Fibroblast of skin of back (primary cell): ENCODE data around the gene ASB2.

Experiments used
- DNase-seq: peaks from one replicate; pipeline ENCODE4 v3.0.0-alpha.2; 2013

Gene ASB2

DNA sequence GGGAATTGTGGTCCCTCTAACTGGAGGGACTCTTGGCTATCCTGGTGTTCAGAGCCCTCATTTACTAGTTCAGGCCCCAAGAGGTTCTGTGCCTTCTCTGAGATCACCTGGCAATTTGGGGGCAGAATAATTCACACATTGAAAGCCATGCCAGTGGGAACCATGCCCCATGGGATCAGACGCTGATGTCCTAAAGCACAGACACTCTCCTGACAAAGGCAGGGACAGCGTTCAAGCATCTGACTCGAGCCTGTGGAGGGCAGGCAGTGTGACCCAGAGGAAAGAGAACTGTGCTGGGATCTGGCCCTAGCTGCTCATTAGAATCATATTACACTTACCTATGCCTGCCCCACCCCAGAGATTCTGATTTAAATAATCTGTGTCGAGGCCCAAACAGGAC lies 2.4 kb upstream of the ASB2 start:
- no peak for DNase-seq

DNA sequence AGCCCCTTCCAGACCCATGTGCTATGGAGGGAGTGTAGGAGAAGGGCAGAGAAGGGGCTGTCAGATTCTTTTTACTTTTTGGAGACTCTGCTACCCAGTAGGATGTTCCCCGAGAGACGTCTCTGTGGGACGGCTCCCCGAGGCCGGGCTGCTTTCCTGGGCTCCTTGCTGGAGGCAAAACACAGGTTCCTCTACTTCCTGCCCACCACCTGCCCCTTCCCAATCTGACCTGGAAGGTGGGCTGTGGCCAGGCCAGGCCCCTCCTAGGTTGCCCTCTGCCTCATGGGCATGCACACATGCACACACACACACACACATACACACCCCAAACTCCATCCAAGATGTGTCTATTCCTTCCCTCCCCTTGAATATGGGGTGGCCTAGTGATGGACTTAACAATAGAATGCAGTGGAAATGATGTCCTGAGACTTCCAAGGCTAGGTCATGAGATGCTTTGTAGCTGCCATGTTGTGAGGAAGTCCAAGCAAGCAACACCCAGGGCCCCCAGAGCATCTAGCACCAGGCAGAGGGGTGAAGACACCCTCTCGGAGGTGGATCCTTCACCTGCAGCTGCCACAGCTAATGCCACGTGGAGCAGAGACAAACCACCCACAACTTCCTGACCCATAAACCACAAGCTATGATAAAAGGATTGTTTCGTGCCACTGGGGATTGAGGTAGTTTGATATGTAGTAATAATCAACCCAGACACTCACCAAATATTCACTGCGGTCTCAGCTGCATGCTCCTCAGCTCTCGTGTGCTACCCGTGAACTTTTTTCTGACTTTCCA lies 1.6 kb upstream of the ASB2 start:
- DNase-seq: no peak

DNA sequence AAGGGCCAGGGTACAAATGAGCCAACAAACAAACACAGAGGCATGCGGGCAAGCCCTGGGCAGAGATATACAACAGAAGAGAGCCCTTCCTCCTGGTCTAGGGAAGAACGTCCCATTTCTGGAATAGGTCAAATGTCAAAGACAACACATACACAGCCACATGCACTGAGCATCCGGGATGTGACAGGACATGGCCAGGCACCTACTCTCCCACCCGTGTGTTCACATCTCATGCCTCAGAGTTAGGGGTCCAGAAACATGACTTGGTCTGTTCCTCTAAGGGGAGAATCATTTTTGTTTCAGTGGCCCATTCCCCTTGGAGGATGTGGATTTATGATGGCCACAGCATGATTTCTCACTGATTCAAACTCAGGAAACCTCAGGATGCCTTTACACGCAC lies 801 bp upstream of the ASB2 start:
- no peak for DNase-seq

DNA sequence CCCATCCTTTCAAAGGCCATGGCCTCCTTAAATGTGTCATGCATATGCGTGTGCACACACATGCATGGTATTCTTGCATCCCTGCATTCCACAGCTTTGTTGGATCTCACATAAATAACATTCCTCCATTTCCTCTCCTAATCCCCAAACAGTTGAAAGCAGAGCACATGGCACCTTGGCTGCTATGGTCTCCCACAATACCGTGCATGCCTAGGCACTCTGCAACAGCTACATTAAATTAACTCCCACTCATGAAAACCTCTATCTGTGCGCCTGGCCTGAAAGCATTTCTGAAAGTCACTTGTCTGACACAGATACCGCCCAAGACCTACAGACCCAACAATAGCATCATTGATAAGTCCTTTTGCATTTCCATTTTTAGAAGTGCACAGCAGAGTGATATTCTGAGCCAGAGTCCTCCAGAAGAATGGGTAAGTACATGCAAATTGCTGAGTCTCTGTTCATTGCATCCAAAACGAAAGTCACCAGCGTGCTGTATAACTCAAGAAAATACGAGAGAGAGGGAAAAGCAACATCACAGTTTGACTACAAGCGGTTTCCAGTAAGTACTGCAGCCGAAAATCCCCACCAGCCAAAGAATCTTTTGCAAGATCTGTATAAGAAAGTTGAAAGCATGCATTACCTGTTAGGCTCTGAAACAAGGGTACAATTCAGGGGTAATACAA lies 436 bp downstream of the ASB2 start:
- no peak for DNase-seq

DNA sequence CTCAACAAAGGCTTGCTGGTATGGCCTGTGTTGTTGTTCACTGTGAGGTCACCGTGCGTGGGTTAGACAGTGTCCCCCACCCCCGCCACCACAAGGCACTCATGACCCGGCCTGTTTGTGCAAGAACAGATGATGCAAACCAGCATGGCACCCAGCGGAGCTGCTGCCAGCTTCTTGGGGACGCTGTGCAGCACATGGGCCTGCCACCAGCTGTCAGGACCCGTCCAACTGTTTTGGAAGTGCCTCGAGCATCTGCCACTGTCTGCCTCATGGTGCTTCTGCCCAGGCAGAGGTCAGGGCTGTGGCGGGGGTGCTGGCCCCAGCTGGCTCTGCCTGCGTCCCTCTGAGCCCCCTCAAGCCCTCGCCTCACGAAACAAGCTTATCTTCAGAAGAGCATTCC lies 1.5 kb downstream of the ASB2 start:
- no peak for DNase-seq

DNA sequence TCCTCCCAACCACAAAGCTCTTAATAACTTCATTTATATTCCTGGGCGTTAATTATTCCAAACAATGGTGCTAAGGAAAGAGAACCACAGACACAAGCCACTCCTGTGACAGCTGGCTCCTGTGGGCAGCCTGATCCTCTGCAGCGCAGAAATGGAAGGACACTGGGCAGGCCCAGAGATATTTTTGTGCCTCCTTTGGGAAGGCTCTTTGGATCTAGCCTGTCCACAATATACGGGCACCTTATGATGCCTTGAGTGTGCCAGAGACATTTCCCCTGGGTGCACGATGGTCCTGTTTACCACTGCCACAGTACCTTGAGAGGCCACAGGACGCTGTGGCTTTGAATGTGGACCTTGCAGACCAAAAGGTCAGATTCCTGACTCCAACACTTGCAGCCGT lies 2.1 kb downstream of the ASB2 start:
- no peak for DNase-seq

DNA sequence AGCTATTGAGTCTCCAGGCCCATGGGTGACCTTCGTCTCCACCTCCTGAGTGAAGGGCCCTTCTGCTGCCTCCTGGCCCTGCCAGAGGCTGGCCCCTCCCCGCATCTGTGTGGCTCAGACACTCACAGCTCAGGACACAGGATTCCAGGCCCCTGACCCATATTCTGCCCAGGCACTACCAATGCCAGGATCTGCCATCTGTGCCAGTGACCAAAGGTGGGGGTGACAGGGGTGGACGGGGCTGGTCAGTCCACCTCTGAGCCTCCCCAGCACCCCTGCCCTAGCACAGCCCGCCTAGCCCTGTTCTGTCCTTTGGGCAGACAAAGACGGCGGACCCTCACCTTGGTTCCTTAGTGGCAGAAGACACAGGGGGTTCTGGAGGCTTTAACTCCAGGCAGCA lies 2.8 kb downstream of the ASB2 start:
- no peak for DNase-seq

DNA sequence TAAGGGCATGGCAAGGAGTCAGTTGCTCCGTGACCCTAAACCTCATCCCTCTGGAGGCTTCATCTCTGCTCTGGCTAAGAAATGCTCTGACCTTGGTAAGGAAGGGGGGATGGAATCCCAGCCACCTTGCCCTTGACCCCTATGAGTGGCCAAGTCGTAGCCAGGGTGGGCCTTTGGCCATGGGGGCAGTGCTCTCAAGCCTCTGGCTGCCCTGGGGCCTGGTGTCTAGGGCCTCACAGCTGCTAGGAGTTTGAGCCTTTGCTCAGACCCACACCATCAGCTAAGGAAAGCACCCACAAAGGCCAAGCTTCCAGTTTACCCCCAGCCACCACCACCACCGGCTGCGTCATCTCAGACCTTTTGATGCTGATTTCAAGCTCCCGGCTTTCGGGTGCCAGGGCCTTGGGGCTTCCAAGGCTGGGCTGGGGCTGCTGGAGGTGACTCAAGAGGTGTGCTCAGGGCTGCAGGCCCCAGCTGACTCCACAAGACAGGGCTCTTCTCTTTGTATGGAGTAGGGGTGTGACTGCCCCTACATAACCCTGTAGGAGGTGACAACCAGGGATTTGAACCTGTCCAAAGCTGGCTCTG lies 3.7 kb downstream of the ASB2 start:
- no peak for DNase-seq

DNA sequence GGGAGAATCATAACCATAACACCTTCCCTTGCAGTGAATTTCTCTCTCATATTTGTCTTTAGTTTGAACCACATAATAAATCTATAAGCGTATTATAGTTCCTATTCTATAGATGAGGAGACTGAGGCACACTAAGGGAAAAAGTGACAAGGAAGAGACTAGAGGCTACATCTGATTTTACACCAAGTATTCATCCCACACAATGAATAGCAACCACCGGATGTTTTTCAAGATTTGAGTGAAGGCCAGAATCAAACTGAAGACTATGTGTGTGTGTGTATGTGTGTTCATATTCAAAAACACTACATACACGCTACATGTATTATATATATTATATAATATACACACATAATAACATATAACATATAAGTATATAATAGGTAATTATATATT lies 4.7 kb downstream of the ASB2 start:
- no peak for DNase-seq

DNA sequence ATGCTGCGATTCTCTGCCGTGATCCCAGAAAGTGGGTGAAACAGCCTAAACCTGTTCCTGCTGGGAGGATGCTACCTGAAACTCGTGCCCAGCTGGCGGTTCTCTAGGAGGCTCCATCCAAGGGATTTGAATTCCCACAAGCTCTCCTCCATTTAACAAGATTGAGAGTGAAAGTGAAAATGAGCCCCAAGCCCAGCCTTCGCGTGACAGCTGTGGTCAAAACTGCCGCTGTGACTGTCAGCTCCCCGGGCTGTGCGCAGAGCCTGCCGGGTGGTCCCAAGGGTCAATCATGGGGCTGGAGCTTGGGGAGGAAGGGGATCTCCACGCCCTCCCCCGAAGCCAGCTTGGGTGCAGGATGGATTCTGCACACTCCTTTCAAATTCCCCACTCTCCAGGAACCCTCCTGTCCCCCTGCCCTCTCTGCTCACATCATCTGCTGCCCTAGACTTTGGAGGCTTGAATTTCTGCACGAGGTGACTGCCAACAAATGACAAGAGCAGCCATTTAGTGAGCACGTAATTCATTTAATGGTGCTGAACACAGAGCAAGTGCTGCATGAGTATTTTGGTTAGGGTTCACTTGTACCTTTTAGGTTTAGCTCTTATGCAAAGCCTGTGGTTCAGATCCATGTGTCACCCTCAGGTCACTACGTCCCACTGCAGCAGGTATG lies 5.3 kb downstream of the ASB2 start:
- peak; percentile 20 for DNase-seq

DNA sequence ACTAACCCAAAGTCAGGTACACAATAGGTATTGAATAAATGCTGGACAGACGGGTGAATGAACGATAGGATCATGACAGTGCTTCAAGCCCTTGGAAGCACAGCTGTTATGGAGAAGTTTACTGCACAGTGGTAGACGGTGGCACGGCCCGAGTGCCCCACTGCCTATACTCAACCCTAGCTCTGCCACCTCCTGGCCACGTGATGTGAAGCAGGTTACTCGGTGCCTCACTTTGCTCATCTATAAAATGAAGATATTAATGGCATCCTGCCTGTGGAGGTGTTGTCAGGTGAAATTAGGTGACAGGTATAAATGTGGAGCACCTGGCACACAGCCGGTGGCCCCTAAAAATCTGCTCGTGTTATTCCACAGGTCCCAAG lies 5.8 kb downstream of the ASB2 start:
- no peak for DNase-seq

DNA sequence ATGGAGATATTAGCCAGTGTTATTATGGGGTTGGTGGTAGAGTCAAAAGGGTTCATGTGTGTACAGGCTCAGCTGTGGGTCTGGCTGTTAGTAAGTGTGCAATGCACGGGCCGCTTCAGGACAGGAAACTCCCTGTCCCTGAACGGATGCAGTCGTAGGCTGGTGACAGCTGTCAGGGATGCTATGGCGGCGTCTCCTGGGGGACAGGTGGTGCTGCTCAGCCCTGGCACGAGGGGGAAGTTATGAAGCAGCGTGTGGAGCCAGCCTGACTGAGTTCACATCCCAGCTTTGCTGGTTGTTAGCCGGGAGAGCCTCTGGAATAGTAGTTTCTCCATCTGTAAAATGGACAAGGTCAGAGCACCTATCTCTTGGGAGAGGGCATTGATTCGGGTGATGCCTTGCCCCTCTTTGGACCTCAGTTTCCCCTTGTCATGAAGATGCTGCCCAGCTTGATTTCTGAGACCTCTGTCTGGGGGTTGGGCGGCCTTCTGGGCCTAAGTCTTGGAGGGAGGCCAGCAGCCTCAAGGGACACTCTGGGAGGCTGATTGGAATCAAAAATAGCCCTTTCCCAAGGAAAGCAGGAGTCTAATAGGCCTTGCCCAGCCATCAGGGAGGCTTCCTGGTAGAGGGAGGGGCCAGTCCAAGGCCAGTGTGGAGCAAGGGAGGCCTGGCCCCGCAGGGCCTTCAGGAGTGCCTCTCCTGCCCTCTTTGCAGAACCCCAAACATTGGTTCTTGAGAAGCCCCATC lies 7.1 kb downstream of the ASB2 start:
- DNase-seq: peak; percentile 17

DNA sequence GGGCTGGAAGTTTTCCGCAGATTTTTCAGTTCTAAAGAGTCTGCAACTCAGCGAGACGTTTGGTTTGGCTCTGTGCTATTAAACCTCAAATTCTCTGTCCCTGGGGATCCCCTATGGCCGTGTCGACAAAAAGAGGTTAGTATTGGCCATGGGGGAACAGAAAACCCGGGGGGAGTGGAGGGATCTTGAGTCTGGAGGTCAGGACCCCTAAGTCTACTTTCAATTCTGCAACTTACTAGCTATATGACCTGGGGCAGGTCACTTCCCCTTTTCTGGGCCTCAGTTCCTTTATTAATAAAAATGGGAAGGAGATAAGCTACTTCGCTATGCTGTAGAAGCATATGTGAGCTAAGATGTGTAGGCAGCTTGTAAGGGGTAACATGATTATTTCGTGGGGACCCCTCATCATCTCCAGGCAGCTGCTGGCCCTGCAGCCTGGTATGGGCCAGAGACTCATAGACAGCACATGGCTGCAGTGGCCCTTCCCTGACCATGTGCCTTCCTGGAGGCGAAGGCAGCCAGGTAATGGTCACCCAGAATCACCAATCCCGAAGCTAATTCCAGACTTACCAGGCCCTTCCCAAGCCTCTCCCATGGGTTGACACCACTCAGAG lies 8.6 kb downstream of the ASB2 start:
- no peak for DNase-seq

DNA sequence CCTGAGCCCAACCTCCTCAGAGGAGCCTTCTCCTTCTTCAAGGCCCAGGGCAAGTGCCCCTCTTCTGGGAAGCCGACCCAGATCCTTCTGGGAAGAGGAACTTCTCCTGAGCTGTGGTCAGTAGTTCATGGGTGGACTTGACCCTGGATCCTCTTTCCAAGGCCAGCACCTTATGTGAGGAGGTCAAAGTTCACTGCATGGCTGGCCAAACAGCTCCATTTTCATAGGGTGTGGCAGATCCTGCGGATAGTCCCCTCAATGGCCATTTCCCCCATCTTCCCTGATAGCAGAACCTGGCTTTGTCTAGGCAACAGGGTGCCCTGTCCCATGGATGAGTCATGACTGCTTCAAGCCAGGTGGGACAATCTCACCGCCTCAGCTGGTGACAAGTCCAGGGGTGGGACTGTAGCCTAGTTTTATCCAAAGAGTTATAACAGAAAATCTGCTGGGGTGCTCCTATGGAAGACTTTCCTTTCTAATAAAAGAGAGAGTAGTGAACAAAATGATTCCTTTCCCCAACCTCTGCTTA lies 10.4 kb downstream of the ASB2 start:
- DNase-seq: no peak

DNA sequence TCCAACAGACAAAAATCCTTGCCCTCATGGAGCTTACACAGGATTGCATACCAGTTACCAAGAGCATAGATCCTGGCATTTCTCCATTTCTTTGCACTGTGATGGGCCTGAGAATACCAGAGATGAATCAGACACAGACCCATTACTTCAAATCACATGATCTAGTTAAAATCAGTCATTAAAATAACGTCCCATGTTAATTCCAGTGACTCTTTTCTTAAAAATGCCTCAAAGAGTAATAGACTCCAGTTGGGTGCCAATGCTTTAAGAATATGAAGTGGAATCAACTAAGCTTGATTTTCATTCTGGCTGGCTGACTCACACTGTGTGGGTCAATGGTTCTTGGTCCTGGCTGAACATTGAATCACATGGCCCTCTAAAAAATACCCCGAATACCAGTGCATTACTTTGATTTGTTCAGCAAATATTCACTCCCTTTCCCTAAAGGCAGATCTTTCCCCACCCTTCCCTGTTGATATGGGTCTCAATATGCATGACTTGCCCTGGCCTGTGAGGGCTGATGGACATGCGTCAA lies 11.0 kb downstream of the ASB2 start:
- DNase-seq: peak; percentile 95

DNA sequence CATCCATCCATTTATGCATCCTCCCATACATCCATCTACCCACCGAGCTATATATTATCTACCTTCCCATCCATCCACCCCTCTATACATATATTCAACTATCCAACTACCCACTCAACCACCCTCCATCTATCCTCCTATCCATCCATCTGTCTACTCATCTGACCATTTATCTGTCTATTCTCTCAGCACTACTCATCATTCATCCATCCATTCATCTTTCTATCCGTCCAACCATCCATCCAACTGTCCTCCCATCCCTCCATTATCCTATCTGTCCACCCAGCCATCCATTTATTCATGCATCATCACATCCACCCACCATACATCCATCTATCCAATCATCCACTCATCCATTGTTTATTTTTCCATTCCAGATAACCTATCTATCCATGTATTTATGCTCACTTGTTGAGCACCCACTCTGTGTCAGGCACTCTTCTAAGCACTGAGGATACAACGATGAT lies 11.5 kb downstream of the ASB2 start:
- DNase-seq: no peak

DNA sequence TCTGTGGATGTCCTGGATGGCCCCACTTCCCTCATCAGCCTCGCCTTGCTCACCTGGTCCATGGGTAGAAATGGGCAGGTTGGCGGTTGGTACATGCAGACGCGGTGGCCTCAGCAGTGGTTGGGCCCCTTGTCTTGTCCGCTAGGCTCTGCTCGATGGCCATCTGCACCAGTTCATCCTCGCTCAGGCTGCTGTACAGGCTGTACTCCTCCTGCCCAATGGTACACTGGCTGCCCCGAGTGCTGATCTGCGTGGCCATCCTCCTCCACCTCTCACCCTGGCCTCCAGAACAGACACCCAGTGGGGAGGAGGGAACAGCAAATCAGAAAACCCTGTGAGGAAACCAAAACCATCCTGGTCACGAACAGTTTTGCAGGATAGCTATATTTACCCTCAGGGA lies 12.1 kb downstream of the ASB2 start:
- no peak for DNase-seq

DNA sequence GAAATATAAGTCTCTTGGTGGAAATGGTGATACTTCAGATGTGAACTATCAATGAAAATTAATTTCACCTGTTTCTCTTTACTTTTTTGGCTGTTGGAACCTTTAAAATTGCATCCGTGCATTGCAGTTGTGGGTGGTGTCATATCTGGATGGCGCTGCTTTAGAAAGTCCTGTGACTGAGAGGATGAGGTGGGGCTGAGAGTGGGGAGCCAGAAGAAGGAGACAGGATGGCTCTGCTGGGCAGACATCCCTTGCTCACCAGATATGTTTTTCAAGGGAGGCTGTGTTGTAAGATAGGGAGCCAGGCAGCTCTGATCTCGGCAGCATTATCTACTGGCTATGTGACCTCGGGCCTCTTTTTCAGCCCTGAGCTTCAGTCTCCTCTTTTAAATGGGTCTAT lies 12.7 kb downstream of the ASB2 start:
- no peak for DNase-seq

DNA sequence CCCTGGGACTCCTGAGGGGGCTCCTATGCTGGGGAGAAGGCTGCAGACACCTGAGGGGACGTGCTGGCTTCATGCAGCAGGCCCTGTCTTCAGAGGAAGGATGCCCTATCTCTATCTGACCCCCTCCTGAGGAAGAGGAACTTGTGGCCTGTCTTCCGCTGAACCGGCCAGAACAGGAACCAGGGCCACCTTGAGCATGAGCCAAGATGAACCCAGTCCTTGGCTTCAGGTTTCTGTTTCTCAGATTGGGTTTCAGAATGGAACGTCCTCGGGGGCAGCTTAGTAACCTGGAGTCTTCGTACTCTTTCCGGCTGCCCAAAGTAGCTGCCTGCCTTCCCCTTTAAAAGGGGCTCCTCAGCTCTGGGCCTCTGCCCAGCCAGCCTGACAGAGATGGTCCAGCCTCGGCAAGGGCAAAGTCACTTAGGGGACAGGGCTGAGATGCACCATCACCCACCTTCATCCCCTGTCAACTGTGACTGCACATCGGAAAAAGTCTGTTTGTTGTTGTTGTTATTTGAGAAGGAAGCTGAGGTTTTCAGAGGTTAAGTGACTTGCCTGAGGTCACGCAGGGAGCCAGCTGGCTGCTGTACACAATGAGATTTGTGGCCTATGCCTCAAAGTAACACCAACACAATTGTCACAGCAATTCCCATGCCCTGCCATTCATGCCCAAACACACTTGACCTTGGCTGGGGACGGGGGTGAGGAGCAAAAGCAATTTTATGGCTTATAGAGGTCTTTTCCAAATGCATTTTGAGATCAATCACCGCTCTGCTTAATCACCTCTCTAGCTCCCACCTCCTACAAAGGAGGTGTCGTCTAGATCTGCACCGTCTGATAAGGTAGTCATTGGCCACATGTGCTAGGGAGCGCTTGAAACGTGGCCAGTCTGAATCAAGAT lies 13.4 kb downstream of the ASB2 start:
- DNase-seq: no peak

DNA sequence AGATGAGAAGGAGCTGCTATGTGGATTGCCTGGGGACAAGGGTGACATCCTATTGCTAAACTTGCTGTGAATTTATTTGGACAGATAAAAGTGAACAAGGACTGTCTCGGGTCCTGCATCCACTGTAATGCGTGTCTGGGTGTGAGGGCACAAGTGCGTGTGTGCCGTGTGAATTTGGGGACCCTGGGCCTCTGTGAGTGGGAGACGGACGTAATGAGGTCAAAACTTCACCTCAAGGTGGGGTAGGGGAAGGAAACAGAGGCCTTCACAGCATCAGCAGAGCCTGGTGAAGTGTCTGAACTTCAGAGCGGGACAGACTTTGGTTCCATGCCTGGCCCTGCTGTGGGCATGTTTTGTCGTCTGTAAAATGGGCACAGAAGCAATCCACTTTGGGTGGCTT lies 14.8 kb downstream of the ASB2 start:
- no peak for DNase-seq
